Retinal pigment epithelial cell (primary cell): Measurements from ENCODE around the gene HSBP1L1.

Experiments
- DNase-seq: peaks from one replicate; pipeline ENCODE4 v3.0.0-alpha.2; 2010; ENCODE audit warnings: low read depth
- H3K4me3 ChIP-seq: 2 replicates; pipeline ENCODE4 v1.5.1; 2011; ENCODE audit warnings: mild to moderate bottlenecking, low read length, control low read depth, moderate library complexity
- CTCF ChIP-seq: conservative IDR thresholded peaks from 2 replicates; pipeline ENCODE4 v1.5.1; 2011; ENCODE audit warnings: low read depth, low read length, control low read depth, inconsistent platforms

The HSBP1L1 gene

GRCh38 chr18:79937103-79937860 is 27.2 kb upstream of the HSBP1L1 start:
- no peak for DNase-seq
- no peak for TF ChIP-seq CTCF
- H3K4me3 ChIP-seq = no peak overlapping the region

- no peak overlapping the region for H3K4me3 ChIP-seq
- DNase-seq = no peak
- TF ChIP-seq CTCF = no peak
These were observed 26.2 kb upstream of the HSBP1L1 start for GRCh38 chr18:79938196-79938595.

- TF ChIP-seq CTCF = no peak
- DNase-seq = peak; percentile 78
- H3K4me3 ChIP-seq = no peak overlapping the region
These were observed 25.3 kb upstream of the HSBP1L1 start for GRCh38 chr18:79939096-79939495.

- no peak for DNase-seq
- TF ChIP-seq CTCF = no peak
- no peak overlapping the region for H3K4me3 ChIP-seq
These were observed 24.2 kb upstream of the HSBP1L1 start for GRCh38 chr18:79940126-79940813.

GRCh38 chr18:79940814-79941472 is 23.5 kb upstream of the HSBP1L1 start:
- no peak overlapping the region for H3K4me3 ChIP-seq
- no peak for DNase-seq
- TF ChIP-seq CTCF = no peak

GRCh38 chr18:79941473-79942119 is 22.8 kb upstream of the HSBP1L1 start:
- no peak overlapping the region for H3K4me3 ChIP-seq
- TF ChIP-seq CTCF = no peak
- no peak for DNase-seq
